ENCODE measurements around the gene EEF1AKMT3.

DNA sequence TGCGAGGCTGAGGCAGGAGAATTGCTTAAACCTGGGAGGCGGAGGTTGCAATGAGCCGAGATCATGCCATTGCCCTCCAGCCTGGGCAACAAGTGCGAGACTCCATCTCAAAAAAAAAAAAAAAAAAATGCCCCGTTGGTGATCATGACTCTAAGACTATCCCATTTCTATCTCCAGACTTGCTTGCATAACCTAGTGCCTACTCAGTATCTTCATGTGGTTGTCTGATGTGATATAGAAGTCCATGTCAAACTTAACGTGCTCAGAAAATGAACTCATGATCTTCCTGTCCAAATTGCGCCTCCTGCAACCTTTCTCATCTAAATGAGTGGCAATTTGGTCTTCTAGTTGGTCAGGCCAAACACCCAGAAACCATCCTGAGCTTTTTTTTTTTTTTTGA lies 5.5 kb downstream of the EEF1AKMT3 start:
- TF ChIP-seq CTCF (IDR thresholded peaks at IDR 0.05; ENCODE audit: low read length) (no peak), EZH2 (optimal IDR thresholded peaks at IDR 0.05; ENCODE audit: low read depth, low read length) (no peak)

Data from MM.1S (cell line).